Smooth muscle cell (in vitro differentiated cells): ENCODE data around the gene CTSF. TPM values are rescaled to one million over a fixed set of nuclear protein-coding genes. Genes with fewer than 3 reads are reported as not detected.
"Not testable (repeated sequence)": the region's sequence is repeated elsewhere in the genome, so short reads cannot be mapped to it uniquely, and the experiment has no call there.

Source experiments
- DNase-seq: peaks from one replicate; lab custom pipeline; 2025; ENCODE audit not compliant: unreplicated experiment; lab: John Stamatoyannopoulos, UW
- H2AFZ ChIP-seq: fragments of 200-600 bp; sonication (generic); 2 replicates; pipeline ENCODE4 v1.6.0; 2016; ENCODE audit warnings: antibody characterized with exemption, low read depth, mild to moderate bottlenecking
- H3F3A ChIP-seq: fragments of 200-600 bp; sonication (generic); 2 replicates; pipeline ENCODE4 v1.6.0; 2017; ENCODE audit warnings: antibody characterized with exemption, low read depth
- H3K27ac ChIP-seq: fragments of 200-600 bp; sonication (generic); 2 replicates; pipeline ENCODE4 v1.5.1; 2016; ENCODE audit warnings: low read depth, mild to moderate bottlenecking
- H3K27me3 ChIP-seq: fragments of 200-600 bp; sonication (generic); 2 replicates; pipeline ENCODE4 v1.6.1; 2016; ENCODE audit warnings: low read depth, mild to moderate bottlenecking
- H3K36me3 ChIP-seq: fragments of 200-600 bp; sonication (generic); 2 replicates; pipeline ENCODE4 v1.5.1; 2016; ENCODE audit warnings: low read depth
- H3K4me1 ChIP-seq: fragments of 200-600 bp; sonication (generic); 2 replicates; pipeline ENCODE4 v1.5.1; 2016; ENCODE audit warnings: low read depth
- H3K4me2 ChIP-seq: fragments of 200-600 bp; sonication (generic); 2 replicates; pipeline ENCODE4 v1.6.0; 2016; ENCODE audit warnings: mild to moderate bottlenecking
- H3K4me3 ChIP-seq: fragments of 200-600 bp; sonication (generic); 2 replicates; pipeline ENCODE4 v1.5.1; 2016; ENCODE audit warnings: mild to moderate bottlenecking
- H3K79me2 ChIP-seq: fragments of 200-600 bp; sonication (generic); 2 replicates; pipeline ENCODE4 v1.6.0; 2016; ENCODE audit warnings: low read depth, mild to moderate bottlenecking
- H3K9ac ChIP-seq: fragments of 200-600 bp; sonication (generic); 2 replicates; pipeline ENCODE4 v1.6.0; 2016; ENCODE audit warnings: low read depth
- H3K9me3 ChIP-seq: fragments of 200-600 bp; sonication (generic); replicated peaks from 2 replicates; pipeline ENCODE4 v1.5.1; 2016; ENCODE audit warnings: low read depth
- H4K20me1 ChIP-seq: fragments of 200-600 bp; sonication (generic); 2 replicates; pipeline ENCODE4 v1.6.0; 2016; ENCODE audit warnings: low read depth
- WGBS: methylation state at CpG from one replicate; pipeline ENCODE4 v1.1.7; 2016; ENCODE audit warnings: low lambda C conversion rate; 5-methylcytosine and 5-hydroxymethylcytosine counted together
- polyA plus RNA-seq: library from polyadenylated mRNA; unstranded; fragments of >200 nt; fragmentation: Nextera tagmentation; extraction: Ambion mirVana; gene quantifications from 2 replicates; pipeline ENCODE4 v1.2.1, GENCODE V29; 2016
- total RNA-seq: library from RNA; depleted of rRNA; stranded (reverse); fragments of >200 nt; gene quantifications from 2 replicates; pipeline ENCODE4 v1.2.3, GENCODE V29; 2014
- TF ChIP-seq, protein P1 (sequence below): fragments of 200-600 bp; sonication (generic); IDR thresholded peaks from 2 replicates; pipeline ENCODE4 v1.5.1; 2017; ENCODE audit warnings: borderline replicate concordance, mild to moderate bottlenecking, antibody characterized with exemption; ENCODE audit not compliant: insufficient read depth, poor library complexity, severe bottlenecking

CTSF gene
- total and polyA plus RNA-seq, 2 experiments from 2014 or later = 0.45 to 0.62 TPM

DNA sequence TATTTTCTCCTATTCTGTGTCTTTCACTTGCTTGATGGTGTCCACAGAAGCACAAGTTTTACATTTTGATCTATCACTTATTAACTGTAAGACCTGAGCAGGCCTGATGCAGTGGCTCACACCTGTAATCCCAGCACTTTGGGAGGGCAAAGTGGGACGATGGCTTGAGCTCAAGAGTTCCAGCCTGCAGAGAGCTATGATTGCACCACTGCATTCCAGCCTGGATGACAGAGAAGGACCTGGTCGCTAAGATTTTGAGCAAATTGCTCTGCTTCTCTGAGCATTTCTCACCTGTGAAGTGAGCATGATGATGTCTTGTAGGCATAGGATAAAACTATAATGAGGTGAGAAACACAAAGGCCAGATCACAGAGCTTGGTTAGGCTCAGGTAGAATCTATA lies 17.7 kb upstream of the CTSF start:
- H3F3A ChIP-seq = no peaks in the 10 kb centered on the region
- H3K4me3 ChIP-seq = no peak overlapping the region
- H2AFZ ChIP-seq = no peak overlapping the region
- no peaks in the 10 kb centered on the region for H3K36me3 ChIP-seq
- H3K27ac ChIP-seq = no peak overlapping the region
- H4K20me1 ChIP-seq = no peaks in the 10 kb centered on the region
- no peaks in the 10 kb centered on the region for H3K79me2 ChIP-seq
- 75% methylated on average over 2 of the region's 2 CpGs for WGBS
- no peaks in the 10 kb centered on the region for H3K27me3 ChIP-seq
- no peak for DNase-seq
- H3K4me2 ChIP-seq = no peak overlapping the region
- H3K9ac ChIP-seq = no peak overlapping the region
- no peaks in the 10 kb centered on the region for H3K4me1 ChIP-seq
- TF ChIP-seq, protein P1, sequence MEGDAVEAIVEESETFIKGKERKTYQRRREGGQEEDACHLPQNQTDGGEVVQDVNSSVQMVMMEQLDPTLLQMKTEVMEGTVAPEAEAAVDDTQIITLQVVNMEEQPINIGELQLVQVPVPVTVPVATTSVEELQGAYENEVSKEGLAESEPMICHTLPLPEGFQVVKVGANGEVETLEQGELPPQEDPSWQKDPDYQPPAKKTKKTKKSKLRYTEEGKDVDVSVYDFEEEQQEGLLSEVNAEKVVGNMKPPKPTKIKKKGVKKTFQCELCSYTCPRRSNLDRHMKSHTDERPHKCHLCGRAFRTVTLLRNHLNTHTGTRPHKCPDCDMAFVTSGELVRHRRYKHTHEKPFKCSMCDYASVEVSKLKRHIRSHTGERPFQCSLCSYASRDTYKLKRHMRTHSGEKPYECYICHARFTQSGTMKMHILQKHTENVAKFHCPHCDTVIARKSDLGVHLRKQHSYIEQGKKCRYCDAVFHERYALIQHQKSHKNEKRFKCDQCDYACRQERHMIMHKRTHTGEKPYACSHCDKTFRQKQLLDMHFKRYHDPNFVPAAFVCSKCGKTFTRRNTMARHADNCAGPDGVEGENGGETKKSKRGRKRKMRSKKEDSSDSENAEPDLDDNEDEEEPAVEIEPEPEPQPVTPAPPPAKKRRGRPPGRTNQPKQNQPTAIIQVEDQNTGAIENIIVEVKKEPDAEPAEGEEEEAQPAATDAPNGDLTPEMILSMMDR = no peak
- no peaks in the 10 kb centered on the region for H3K9me3 ChIP-seq

DNA sequence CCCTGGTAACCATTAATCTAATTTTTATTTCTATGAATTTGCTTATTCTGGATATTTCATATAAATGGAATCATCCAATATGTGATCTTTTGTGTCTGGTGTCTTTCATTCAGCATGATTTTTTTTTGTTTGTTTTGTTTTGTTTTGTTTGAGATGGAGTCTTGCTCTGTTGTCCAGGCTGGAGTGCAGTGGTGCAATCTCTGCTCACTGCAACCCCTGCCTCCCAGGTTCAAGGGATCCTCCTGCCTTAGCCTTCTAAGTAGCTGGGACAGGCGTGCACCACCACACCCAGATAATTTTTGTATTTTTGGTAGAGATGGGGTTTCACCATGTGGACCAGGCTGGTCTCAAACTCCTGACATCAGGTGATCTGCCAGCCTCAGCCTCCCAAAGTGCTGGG lies 17.0 kb upstream of the CTSF start:
- H4K20me1 ChIP-seq, H3K9ac ChIP-seq, H3K4me3 ChIP-seq, H3K27me3 ChIP-seq, H3K9me3 ChIP-seq, H3K4me2 ChIP-seq, H3K79me2 ChIP-seq, DNase-seq, H3F3A ChIP-seq, H2AFZ ChIP-seq, H3K36me3 ChIP-seq, H3K4me1 ChIP-seq, H3K27ac ChIP-seq: not testable (repeated sequence)
- 92% methylated on average over 1 of the region's 1 CpG for WGBS

DNA sequence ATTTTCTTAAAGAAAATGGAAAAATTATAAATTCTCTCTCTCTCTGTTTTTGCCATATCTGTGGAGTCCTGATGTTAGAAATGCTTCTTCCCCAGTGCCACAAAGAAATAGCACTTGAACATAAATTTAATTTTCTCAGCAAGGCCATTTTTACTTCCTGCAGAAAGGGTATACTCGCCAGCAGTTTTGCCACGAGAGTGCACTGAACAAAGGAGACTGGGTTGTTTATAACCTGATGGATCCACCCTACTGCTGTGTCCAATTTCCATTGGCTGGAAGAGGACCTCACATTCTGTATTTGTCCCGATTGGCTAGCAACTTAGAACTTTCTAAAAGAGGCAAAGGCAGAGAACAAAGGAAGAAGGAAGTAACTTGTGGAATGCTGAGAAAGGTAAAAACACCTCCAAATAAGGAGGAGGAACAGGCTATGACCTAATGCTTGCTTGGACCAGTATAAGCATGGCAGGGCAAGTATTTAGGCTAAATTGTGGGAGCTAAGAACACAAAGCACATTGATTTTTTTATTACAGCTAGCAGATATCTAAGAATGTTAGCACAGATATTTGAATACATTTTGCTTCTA lies 14.2 kb upstream of the CTSF start:
- WGBS = 62% methylated on average over 3 of the region's 3 CpGs
- H2AFZ ChIP-seq, DNase-seq, H3K4me3 ChIP-seq, H3K27ac ChIP-seq, H3K36me3 ChIP-seq, H4K20me1 ChIP-seq, H3K9ac ChIP-seq, H3F3A ChIP-seq, H3K4me2 ChIP-seq, H3K79me2 ChIP-seq, H3K27me3 ChIP-seq, H3K9me3 ChIP-seq, H3K4me1 ChIP-seq: not testable (repeated sequence)

DNA sequence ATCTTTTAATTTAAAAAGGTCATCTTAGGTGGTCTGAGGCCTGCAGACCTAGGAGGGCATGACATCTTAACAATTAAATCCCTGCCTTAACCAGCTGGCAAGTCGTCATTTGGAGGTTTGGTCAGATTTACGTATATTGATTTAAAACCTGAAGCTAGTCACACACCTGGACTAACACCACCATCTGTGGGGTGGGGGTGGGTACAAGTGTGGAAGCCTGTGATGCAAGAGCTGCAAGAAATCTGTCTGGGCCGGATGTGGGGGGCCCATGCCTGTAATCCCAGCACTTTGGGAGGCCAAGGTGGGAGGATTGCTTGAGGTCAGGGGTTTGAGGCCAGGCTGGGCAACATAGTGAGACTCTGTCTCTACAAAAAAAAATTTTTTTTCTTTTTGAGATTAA lies 12.9 kb upstream of the CTSF start:
- DNase-seq = no peak
- Histone ChIP-seq H2AFZ (no peak overlapping the region), H3K36me3 (no peaks in the 10 kb centered on the region), H3K4me2 (no peak overlapping the region), H4K20me1 (no peaks in the 10 kb centered on the region), H3K4me1 (no peaks in the 10 kb centered on the region), H3K27me3 (no peaks in the 10 kb centered on the region), H3F3A (peaks cover 3% of the 10 kb centered on the region), H3K4me3 (no peak overlapping the region), H3K79me2 (no peaks in the 10 kb centered on the region), H3K9me3 (no peaks in the 10 kb centered on the region), H3K9ac (no peak overlapping the region), H3K27ac (peak overlapping the region; percentile 40)
- TF ChIP-seq, protein P1 = no peak
- 92% methylated on average over 3 of the region's 3 CpGs for WGBS

DNA sequence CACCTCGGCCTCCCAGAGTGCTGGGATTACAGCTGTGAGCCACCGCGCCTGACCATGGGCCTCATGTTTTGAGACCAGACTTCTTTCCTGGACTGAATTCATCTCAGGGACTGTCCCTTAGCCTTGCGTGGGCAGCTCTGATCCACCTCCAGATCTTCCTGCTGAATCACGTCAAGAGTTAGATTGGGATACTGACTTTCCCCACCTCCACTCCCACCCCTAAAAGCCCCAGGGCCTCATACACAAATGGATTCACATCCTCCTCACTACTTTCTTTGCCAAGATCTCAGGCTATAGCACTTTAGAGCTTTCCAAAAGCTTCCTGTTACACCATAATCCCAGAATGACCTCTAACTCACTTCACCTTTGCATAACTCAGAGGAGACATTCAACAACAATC lies 12.4 kb upstream of the CTSF start:
- no peak overlapping the region for H3K4me2 ChIP-seq
- H4K20me1 ChIP-seq = no peaks in the 10 kb centered on the region
- TF ChIP-seq, protein P1 = no peak
- H3K4me3 ChIP-seq = no peak overlapping the region
- DNase-seq = no peak
- no peak overlapping the region for H3K9ac ChIP-seq
- H3F3A ChIP-seq = peaks cover 3% of the 10 kb centered on the region
- WGBS = 52% methylated on average over 5 of the region's 5 CpGs
- H3K4me1 ChIP-seq = no peaks in the 10 kb centered on the region
- no peaks in the 10 kb centered on the region for H3K27me3 ChIP-seq
- no peaks in the 10 kb centered on the region for H3K36me3 ChIP-seq
- H3K79me2 ChIP-seq = no peaks in the 10 kb centered on the region
- no peaks in the 10 kb centered on the region for H3K9me3 ChIP-seq
- H2AFZ ChIP-seq = no peak overlapping the region
- peak overlapping the region; percentile 40 for H3K27ac ChIP-seq
